Iris pigment epithelial cell (primary cell): Measurements from ENCODE around the gene RAB31.
A peak's percentile ranks its signal among the peaks of the same experiment; 100 is the strongest.
"Not testable (repeated sequence)": the region's sequence is repeated elsewhere in the genome, so short reads cannot be mapped to it uniquely, and the experiment has no call there.

Source experiments
- DNase-seq: peaks from one replicate; pipeline ENCODE4 v3.0.0-alpha.2; 2011; ENCODE audit warnings: low read depth

Gene RAB31

DNA sequence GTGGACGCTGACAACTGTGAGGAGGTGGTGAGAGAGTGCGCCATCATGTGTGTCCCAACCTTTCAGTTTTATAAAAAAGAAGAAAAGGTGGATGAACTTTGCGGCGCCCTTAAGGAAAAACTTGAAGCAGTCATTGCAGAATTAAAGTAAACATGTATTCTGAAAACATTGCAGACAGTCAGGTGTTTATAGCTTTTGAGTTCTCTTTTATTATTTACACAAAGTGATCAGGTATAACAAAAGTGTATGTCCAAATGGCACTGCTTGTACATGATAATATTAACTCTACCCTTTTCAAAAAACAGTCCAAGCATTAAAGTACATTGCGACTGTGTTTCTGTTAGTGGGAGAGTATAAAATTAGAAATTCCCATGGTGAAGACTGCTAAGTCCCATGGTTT, 179.9 kb downstream of the RAB31 start:
- DNase-seq, result no peak

GRCh38 chr18:9890196-9890595, 182.1 kb downstream of the RAB31 start:
- no peak for DNase-seq

GRCh38 chr18:9890957-9891356, 182.9 kb downstream of the RAB31 start:
- DNase-seq, result no peak

- peak; percentile 64 for DNase-seq
These were observed 183.4 kb downstream of the RAB31 start for GRCh38 chr18:9891515-9891914.

- no peak for DNase-seq
These were observed 186.5 kb downstream of the RAB31 start for GRCh38 chr18:9894454-9895068.

DNA sequence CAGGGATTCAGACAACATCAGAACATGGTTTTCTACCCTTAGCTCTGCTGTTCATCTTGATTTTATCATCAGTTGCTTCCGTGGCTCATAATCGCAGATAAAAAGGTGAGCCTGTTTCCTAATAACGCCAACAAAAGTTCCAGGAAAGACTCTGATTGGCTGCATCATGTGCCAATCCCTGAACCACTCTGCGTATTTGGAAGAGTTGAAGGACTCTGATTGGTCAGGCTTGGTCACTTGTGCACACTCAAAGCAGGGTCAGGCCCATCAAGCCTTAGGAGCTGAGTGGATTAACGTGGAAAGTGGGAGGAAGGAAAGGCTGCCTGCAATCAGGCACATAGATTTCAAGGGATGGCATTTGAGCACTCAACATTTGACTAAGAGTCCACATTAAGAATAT, 189.0 kb downstream of the RAB31 start:
- DNase-seq, result no peak

GRCh38 chr18:9897787-9898291, 189.7 kb downstream of the RAB31 start:
- DNase-seq, result not testable (repeated sequence)

DNA sequence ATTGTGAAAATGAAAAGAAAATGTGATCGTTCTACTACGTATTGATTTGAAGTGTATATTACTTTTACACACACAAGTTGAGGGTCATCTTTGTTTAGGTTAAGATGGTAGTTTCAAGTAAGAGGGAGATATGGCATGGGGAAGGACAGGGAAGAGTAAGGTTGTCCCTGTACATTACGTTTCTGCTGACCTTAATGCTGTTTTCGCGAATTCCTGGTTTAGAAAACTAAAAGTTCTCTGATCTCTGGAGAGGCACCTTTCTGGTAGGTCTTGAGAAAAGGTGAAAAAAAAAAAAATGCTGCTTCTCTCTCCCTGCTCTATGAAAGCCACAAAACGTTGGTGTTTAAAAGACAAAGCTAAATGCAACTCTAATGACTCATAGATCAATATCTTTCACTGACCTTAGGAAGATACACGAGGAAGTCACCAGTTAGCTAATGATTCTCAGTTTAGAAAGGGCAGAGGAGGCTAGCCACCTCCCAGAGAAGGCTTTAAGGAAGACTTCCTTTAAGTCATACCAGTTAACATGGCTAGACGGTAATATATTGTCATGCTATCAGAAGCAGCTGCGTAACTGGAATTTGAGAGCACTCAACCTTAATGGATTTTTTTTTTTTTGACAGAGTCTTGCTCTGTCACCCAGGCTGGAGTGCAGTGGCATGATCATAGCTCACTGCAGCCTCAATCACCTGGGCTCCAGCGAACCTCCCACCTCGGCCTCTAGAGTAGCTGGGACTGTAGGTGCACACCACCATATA, 190.9 kb downstream of the RAB31 start:
- peak; percentile 70 for DNase-seq

DNA sequence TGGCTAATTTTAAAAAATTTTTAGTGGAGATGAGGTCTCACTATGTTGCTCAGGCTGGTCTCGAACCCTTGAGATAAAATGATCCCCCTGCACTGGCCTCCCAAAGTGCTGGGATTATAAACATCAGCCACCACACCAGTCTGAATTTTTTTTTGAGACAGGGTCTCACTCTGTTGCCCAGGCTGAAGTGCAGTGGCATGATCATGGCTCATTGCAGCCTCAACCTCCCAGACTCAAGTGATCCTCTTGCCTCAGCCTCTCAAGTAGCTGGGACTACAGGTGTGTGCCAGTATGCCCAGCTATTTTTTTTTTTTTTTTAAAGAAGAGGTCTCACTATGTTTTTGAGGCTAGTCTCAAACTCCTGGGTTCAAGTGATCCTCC, 191.4 kb downstream of the RAB31 start:
- DNase-seq, result not testable (repeated sequence)

- DNase-seq, result no peak
These were observed 192.6 kb downstream of the RAB31 start for GRCh38 chr18:9900699-9901098.

DNA sequence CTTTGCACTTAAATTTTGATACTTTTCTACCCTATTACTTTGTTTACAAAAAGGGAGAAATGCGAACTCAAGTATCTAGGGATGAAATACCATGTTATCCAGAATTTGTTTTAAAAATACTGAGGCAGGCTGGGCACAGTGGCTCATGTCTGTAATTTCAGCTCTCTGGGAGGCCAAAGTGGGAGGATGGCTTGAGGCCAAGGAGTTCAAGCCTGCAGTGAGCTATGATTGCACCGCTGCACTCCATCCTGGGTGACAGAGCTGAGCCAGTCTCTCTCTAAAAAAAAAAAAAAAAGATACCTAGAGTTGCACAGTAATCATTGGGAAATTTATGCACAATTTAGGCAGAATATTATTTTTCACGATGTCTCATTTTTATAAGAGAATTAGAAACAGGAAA, 193.3 kb downstream of the RAB31 start:
- peak; percentile 71 for DNase-seq

GRCh38 chr18:9902264-9902663, 194.2 kb downstream of the RAB31 start:
- not testable (repeated sequence) for DNase-seq

DNA sequence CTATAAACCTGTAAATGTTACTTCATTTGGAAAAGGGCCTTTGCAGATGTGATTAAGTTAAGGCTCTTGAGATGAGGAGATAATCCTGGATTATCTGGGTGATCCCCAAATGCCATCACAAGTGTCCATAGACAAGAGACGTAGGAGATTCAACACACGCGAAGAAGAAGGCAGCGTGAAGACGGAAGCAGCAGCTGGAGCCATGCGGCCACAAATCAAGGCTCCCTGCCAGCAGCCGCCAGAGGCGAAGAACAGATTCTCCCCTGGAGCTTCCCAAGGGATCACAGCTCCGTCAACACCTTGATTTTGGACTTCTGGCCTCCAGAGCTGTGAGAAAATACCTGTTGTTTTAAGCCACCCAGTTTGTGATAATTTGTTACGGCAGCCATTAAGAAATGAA, 194.7 kb downstream of the RAB31 start:
- DNase-seq, result no peak

GRCh38 chr18:9905401-9905922, 197.4 kb downstream of the RAB31 start:
- DNase-seq, result no peak

- DNase-seq, result no peak
These were observed 198.4 kb downstream of the RAB31 start for GRCh38 chr18:9906481-9906880.

- DNase-seq, result no peak
These were observed 199.8 kb downstream of the RAB31 start for GRCh38 chr18:9907867-9908266.

DNA sequence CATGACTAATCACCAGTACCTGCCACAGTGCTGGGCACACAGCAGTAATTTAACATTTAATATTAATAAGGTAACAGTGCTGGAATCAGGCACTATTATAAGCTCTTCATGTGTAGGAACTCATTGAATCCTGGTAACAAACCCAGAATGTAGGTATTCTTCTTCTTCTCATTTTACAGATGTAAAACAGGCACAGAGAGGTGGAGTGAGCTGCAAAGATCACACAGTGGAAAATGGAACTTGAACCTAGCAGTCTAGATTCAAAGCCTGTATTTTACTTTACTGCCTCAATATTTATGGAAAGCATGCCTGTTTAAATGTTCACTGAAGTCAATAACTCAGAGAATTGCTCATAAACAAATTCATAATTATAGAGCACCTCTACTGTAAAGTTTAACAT, 202.0 kb downstream of the RAB31 start:
- no peak for DNase-seq

- no peak for DNase-seq
These were observed 202.6 kb downstream of the RAB31 start for GRCh38 chr18:9910661-9911060.

GRCh38 chr18:9911226-9911625, 203.1 kb downstream of the RAB31 start:
- DNase-seq, result no peak
